Hepatocyte (in vitro differentiated cells): ENCODE results near the gene CACNA1B. TPM values are rescaled to one million over a fixed set of nuclear protein-coding genes. Genes with fewer than 3 reads are reported as not detected.
"Not testable (repeated sequence)": the region's sequence is repeated elsewhere in the genome, so short reads cannot be mapped to it uniquely, and the experiment has no call there.

Experiments used
- DNase-seq: peaks from one replicate; pipeline ENCODE4 v3.0.0-alpha.2; 2016; ENCODE audit warnings: low spot score
- H2AFZ ChIP-seq: fragments of 200-600 bp; sonication (generic); 2 replicates; pipeline ENCODE4 v1.6.0; 2016; ENCODE audit warnings: antibody characterized with exemption, mild to moderate bottlenecking
- H3K27ac ChIP-seq: fragments of 200-600 bp; sonication (generic); 2 replicates; pipeline ENCODE4 v1.5.1; 2016; ENCODE audit warnings: mild to moderate bottlenecking
- H3K27me3 ChIP-seq: fragments of 200-600 bp; sonication (generic); 2 replicates; pipeline ENCODE4 v1.6.1; 2016
- H3K36me3 ChIP-seq: fragments of 200-600 bp; sonication (generic); replicated peaks from 2 replicates; pipeline ENCODE4 v1.5.1; 2016; ENCODE audit warnings: low read depth; ENCODE audit not compliant: insufficient read depth
- H3K4me1 ChIP-seq: fragments of 200-600 bp; sonication (generic); 2 replicates; pipeline ENCODE4 v1.5.1; 2016; ENCODE audit warnings: mild to moderate bottlenecking, moderate library complexity; ENCODE audit not compliant: insufficient read depth
- H3K4me2 ChIP-seq: fragments of 200-600 bp; sonication (generic); 2 replicates; pipeline ENCODE4 v1.6.0; 2016
- H3K4me3 ChIP-seq: fragments of 200-600 bp; sonication (generic); 2 replicates; pipeline ENCODE4 v1.5.1; 2016; ENCODE audit warnings: mild to moderate bottlenecking
- H3K79me2 ChIP-seq: fragments of 200-600 bp; sonication (generic); 2 replicates; pipeline ENCODE4 v1.6.0; 2017; ENCODE audit warnings: mild to moderate bottlenecking
- H3K9me2 ChIP-seq: fragments of 200-600 bp; sonication (generic); replicated peaks from 2 replicates; pipeline ENCODE4 v1.6.0; 2017; ENCODE audit warnings: mild to moderate bottlenecking; ENCODE audit not compliant: insufficient read depth
- H3K9me3 ChIP-seq: fragments of 200-600 bp; sonication (generic); 2 replicates; pipeline ENCODE4 v1.5.1; 2016; ENCODE audit warnings: low read depth, mild to moderate bottlenecking
- H4K20me1 ChIP-seq: fragments of 200-600 bp; sonication (generic); 2 replicates; pipeline ENCODE4 v1.6.0; 2016; ENCODE audit warnings: mild to moderate bottlenecking; ENCODE audit not compliant: insufficient read depth, poor library complexity, severe bottlenecking
- CTCF ChIP-seq: fragments of 200-600 bp; sonication (generic); IDR thresholded peaks from 2 replicates; pipeline ENCODE4 v1.5.1; 2016; ENCODE audit warnings: antibody characterized with exemption, mild to moderate bottlenecking; ENCODE audit not compliant: poor library complexity
- EZH2 ChIP-seq: fragments of 200-600 bp; sonication (generic); IDR thresholded peaks from 2 replicates; pipeline ENCODE4 v1.6.1; 2016; ENCODE audit warnings: antibody characterized with exemption, mild to moderate bottlenecking, borderline replicate concordance
- EZH2phosphoT487 ChIP-seq: fragments of 200-600 bp; sonication (generic); IDR thresholded peaks from one replicate; pipeline ENCODE4 v1.6.1; 2018; ENCODE audit warnings: antibody characterized with exemption, mild to moderate bottlenecking, low read depth, moderate library complexity; ENCODE audit not compliant: unreplicated experiment, severe bottlenecking
- WGBS: methylation state at CpG from one replicate; pipeline ENCODE4 v1.1.6; 2016; ENCODE audit warnings: low lambda C conversion rate; ENCODE audit errors: missing lambda C conversion rate; 5-methylcytosine and 5-hydroxymethylcytosine counted together
- polyA plus RNA-seq: library from polyadenylated mRNA; unstranded; fragments of >200 nt; fragmentation: Nextera tagmentation; extraction: Ambion mirVana; gene quantifications from 2 replicates; pipeline ENCODE4 v1.2.1, GENCODE V29; 2016
- total RNA-seq: library from RNA; depleted of rRNA; stranded (reverse); fragments of >200 nt; gene quantifications from 2 replicates; pipeline ENCODE4 v1.2.3, GENCODE V29; 2014

The CACNA1B gene
- total and polyA plus RNA-seq, 2 experiments from 2014 or later: 0.30 to 0.39 TPM

GRCh38 chr9:138016406-138017187 lies 139.0 kb downstream of the CACNA1B start:
- DNase-seq: no peak
- Histone ChIP-seq H3K4me3 (no peak overlapping the region), H4K20me1 (no peaks in the 10 kb centered on the region), H2AFZ (no peak overlapping the region), H3K79me2 (no peaks in the 10 kb centered on the region), H3K36me3 (no peaks in the 10 kb centered on the region), H3K4me2 (no peak overlapping the region), H3K9me3 (no peaks in the 10 kb centered on the region), H3K27ac (no peak overlapping the region), H3K4me1 (no peaks in the 10 kb centered on the region), H3K27me3 (peaks cover 4% of the 10 kb centered on the region), H3K9me2 (no peaks in the 10 kb centered on the region)
- WGBS: 84% methylated on average over 32 of the region's 33 CpGs
- TF ChIP-seq EZH2 (no peak), CTCF (no peak), EZH2phosphoT487 (no peak)

GRCh38 chr9:138017200-138017599 lies 139.6 kb downstream of the CACNA1B start:
- Histone ChIP-seq H4K20me1 (no peaks in the 10 kb centered on the region), H2AFZ (no peak overlapping the region), H3K27me3 (peaks cover 10% of the 10 kb centered on the region), H3K9me2 (no peaks in the 10 kb centered on the region), H3K4me1 (no peaks in the 10 kb centered on the region), H3K27ac (no peak overlapping the region), H3K4me2 (no peak overlapping the region), H3K4me3 (no peak overlapping the region), H3K79me2 (no peaks in the 10 kb centered on the region), H3K36me3 (no peaks in the 10 kb centered on the region), H3K9me3 (no peaks in the 10 kb centered on the region)
- DNase-seq: no peak
- TF ChIP-seq EZH2phosphoT487: no peak
- TF ChIP-seq EZH2: no peak
- no peak for TF ChIP-seq CTCF
- 93% methylated on average over 13 of the region's 13 CpGs for WGBS

- 87% methylated on average over 10 of the region's 10 CpGs for WGBS
- H3K9me3 ChIP-seq, H2AFZ ChIP-seq, H3K9me2 ChIP-seq, H3K4me3 ChIP-seq, H3K4me2 ChIP-seq, H3K79me2 ChIP-seq, H3K4me1 ChIP-seq, H3K36me3 ChIP-seq, H3K27ac ChIP-seq, DNase-seq, H4K20me1 ChIP-seq: not testable (repeated sequence)
- peaks cover 30% of the 10 kb centered on the region for H3K27me3 ChIP-seq
These were observed 141.9 kb downstream of the CACNA1B start for GRCh38 chr9:138019514-138019913.

DNA sequence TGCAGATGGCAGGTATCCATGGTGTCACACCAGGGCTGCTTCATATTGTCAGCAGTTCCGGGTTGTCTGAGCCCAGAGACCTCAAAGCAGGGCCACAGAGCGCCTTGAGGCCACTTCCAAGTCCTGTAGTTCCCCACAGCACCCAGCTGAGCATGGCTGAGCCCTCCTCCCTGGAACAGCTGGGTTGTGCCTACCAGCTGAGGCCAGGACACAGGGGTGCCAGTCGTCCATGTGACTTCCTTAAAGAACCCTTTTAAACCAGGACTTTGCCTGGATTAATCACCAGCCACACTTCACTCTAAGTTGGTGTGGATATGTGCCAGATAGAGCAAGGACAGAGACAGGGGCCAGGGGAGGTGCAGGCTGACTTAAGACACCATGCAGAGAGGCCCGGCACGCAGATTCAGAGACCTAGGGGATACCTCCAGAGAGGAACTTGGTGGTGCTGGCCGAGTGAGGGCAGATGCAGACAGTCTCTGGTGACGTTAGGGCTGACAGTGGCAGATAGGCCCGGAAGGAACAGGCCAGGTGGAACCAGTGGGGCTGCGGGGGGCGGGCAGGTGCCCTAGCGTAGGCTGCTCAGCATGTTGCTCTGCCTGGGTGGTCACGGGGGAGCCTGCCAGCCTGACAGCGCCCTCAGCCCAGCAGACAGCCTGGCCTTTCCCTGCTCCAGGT lies 142.7 kb downstream of the CACNA1B start:
- Histone ChIP-seq H3K4me1 (no peaks in the 10 kb centered on the region), H3K9me2 (no peaks in the 10 kb centered on the region), H3K79me2 (no peaks in the 10 kb centered on the region), H3K9me3 (no peaks in the 10 kb centered on the region), H3K27me3 (peaks cover 37% of the 10 kb centered on the region), H3K4me2 (no peak overlapping the region), H3K36me3 (no peaks in the 10 kb centered on the region), H3K4me3 (no peak overlapping the region), H3K27ac (no peak overlapping the region), H2AFZ (no peak overlapping the region), H4K20me1 (no peaks in the 10 kb centered on the region)
- 88% methylated on average over 13 of the region's 13 CpGs for WGBS
- DNase-seq: no peak
- TF ChIP-seq EZH2phosphoT487 (no peak), EZH2 (no peak), CTCF (no peak)
